C1 segment of cervical spinal cord (tissue), 14 donors: ENCODE measurements around the gene RBMX2.

Experiments used
- DNase-seq, 14 donors: peaks; one replicate each; lab custom pipeline; 2025; lab: John Stamatoyannopoulos, UW

Gene RBMX2

DNA sequence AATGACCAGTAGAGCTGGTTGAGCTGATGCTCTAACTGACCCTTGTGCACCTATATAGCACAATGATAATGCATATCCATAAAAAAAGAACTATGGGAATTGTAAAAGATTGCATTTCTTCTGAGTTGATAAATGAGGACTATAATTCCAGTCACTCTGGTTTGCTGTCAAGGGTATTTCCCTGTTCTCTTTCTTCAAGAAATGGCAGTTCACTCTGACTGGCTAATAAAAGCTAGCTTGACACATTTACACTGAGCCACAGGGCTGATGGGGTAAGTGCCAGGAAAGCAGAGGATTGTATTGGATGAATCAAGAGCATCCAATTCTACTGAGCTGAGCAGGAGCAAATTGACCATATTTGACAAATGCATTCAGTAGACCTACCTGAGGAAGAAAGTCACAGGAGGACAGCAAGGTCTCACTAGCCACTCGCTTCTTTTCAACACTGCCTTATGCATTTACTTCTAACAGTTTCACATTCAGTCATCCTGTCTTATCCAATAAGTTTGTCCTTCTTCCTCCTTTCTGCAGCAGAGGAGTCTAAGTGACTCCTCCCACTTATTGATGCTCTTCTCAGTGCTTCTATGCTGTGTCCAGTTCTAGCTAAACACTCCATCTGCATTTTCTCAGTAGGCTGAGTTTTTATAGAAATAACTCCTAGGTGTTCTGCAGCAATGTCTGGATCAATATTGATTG, 43.0 kb downstream of the RBMX2 start:
- DNase-seq: no peak

DNA sequence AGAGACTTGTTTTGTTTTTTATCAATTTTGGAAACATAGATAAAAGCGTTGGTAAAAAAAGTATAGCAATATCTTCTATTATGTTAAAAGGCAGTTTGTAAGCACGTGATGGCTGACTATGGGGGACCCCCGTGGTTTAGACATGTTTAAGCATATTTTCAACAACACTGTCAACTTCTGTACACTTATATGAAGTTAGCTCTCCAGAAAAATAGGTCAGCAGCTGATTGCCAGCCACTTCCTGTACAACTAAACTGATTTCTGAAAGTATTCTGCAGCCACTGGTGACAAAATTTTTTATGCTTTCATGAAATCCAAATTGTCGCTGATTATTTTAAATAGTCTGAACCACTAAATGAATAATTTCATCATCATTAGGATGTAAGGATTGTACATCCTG, 45.2 kb downstream of the RBMX2 start:
- DNase-seq: no peak
